ENCODE data around the gene MRAP.
"Not testable (repeated sequence)": the region's sequence is repeated elsewhere in the genome, so short reads cannot be mapped to it uniquely, and the experiment has no call there.

Gene MRAP

DNA sequence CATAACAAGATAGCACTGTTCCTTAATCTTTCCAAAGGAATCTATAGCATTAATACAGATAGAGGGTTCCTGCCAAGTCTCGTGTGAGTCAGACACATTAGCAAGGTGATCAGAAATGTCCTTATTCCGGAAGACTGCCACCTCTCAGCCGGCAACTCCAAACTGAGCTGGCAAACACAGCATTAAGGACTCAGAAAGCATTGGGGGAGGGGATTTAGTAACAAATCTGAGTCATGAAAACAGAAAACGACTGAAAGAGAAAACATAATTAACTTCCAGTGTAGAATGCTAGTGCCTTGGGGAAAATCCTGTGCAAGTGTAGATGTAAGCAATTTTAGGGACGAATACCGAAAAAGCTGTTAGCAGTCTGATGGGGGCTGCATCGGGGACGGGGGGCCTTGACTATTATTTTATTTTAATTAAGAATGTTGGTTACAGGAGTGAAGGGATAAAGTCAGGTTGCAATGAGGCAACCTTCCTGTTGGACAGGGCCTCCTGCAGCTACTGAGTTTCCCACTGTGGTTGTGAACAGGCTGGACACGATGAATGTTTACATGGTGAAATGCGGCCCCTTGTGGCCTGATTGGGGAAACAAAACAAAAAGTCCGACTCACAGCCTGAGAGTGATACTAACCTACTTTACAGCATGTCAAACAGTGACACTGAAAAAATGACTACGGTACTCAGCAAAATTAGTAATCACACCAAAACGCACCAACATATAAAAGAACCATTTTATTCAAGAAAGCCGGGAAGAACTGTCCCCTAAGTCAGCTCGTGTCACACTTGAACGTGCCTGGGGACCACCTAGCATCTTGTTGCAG lies 40.5 kb upstream of the MRAP start:
- peak; percentile 92 for TF ChIP-seq CTCF (IDR thresholded peaks at IDR 0.05; ENCODE audit: insufficient read depth, missing control alignments)
- FAIRE-seq: peak; percentile 46

DNA sequence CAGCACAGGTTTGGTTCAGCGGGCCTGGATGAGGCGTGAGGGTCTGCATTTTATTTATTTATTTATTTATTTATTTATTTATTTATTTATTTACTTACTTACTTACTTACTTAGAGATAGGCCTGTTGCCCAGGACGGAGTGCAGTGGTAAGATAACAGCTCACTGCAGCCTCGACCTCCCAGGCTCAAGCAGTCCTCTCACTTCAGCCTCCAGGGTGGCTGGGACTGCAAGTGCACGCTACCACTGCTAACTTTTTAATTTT lies 39.9 kb upstream of the MRAP start:
- DNase-seq (ENCODE audit: insufficient read length, low spot score); FAIRE-seq: not testable (repeated sequence)

More for the DNA sequence above, 40.5 kb upstream of the MRAP start:
- DNase-seq (ENCODE audit: insufficient read length, low spot score): peak; percentile 65

DNA sequence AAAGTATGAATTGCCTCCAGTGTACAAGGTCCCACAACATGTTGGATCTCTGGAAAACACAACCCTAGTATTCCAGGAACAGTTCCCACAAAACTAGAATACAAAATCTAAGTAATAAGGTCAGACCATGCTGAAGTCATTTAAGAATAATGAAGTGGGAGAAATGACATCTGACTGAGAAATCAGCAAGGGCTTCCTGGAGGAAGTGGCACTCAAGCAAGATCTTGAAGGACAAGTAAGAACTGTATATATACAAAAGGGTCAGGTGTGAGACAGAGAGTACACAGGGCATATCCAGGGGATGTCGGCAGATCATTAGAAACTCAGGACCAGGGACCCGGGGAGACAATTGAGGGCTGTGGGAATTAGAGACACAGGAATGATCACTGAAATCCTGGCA lies 38.5 kb upstream of the MRAP start:
- no peak for FAIRE-seq
- no peak for DNase-seq (ENCODE audit: insufficient read length, low spot score)
- no peak for TF ChIP-seq CTCF (IDR thresholded peaks at IDR 0.05; ENCODE audit: insufficient read depth, missing control alignments)

DNA sequence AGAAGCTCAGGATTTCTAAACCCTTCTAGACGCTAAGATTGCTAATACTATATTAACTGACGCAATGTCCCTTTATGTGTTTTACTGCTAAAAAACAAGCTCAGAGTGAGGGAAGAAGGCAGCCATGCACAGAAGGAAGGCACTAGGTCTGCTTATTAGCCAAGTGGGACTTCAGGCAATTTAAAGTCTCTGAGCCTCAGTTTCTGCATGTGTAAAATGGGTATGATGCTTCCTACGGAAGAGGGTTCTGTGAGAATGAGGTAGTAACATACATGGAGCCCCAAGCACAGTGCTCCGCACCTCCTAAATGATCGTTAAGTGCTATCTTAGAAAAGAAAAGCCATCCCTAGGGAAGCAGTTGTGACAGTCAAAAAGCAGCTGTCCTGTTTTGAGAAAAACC lies 36.7 kb upstream of the MRAP start:
- no peak for DNase-seq (ENCODE audit: insufficient read length, low spot score)
- no peak for FAIRE-seq
- TF ChIP-seq CTCF (IDR thresholded peaks at IDR 0.05; ENCODE audit: insufficient read depth, missing control alignments): no peak

- DNase-seq (ENCODE audit: insufficient read length, low spot score); FAIRE-seq: not testable (repeated sequence)
Observed at GRCh38 chr21:32265321-32265720, 33.3 kb upstream of the MRAP start.

- FAIRE-seq (no peak), DNase-seq (ENCODE audit: insufficient read length, low spot score) (no peak)
- TF ChIP-seq CTCF (IDR thresholded peaks at IDR 0.05; ENCODE audit: insufficient read depth, missing control alignments): no peak
Observed at GRCh38 chr21:32270748-32271147, 27.9 kb upstream of the MRAP start.

GRCh38 chr21:32276671-32277070 lies 22.0 kb upstream of the MRAP start:
- FAIRE-seq (no peak), DNase-seq (ENCODE audit: insufficient read length, low spot score) (no peak)
- TF ChIP-seq CTCF (IDR thresholded peaks at IDR 0.05; ENCODE audit: insufficient read depth, missing control alignments): no peak

DNA sequence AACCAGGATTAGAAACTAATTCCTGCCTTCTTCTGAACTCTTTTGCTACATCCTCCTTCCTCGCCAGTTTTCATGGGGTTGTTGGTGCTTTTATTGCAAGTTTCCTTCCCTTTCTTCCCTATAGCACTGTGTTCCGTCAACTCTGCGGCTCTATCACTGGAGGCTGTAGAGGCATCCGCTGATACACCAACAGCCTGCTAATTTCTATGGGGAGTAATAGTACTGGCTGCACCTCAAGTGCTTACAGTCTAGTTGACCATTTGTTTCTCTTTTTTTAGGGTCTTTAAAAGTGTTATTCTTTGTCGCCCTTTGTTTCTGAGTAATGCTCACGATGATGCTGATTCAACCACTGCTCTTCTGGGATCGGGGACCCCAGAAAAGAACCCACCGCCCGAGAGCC lies 20.6 kb upstream of the MRAP start:
- no peak for FAIRE-seq
- DNase-seq (ENCODE audit: insufficient read length, low spot score): no peak
- no peak for TF ChIP-seq CTCF (IDR thresholded peaks at IDR 0.05; ENCODE audit: insufficient read depth, missing control alignments)
